HEK293 (cell line): ENCODE data around the gene PIK3C2A.
A peak's percentile ranks its signal among the peaks of the same experiment; 100 is the strongest.

Experiments
- CTCF ChIA-PET: fragments of 350-600 bp; formaldehyde crosslinking; extraction: SDS; loops from one replicate; lab custom pipeline; 2021; ENCODE audit warnings: antibody characterized with exemption; lab: Yijun Ruan, JAX
- POLR2A ChIA-PET: fragments of 300-600 bp; formaldehyde crosslinking; extraction: SDS; loops from one replicate; lab custom pipeline; 2020; ENCODE audit warnings: antibody characterized with exemption, inconsistent platforms; lab: Yijun Ruan, JAX
- H3K27ac ChIP-seq: fragments of 200-500 bp; sonication (Bioruptor generic); 2 replicates; pipeline ENCODE4 v1.5.1; 2014; ENCODE audit warnings: low read depth, low read length, control low read depth, inconsistent platforms; ENCODE audit errors: extremely low read depth
- H3K36me3 ChIP-seq, 2 experiments: fragments of 200-500 bp in 1 of 2; sonication (Bioruptor generic) in 1 of 2; 1 replicate in 1 of 2; 2 replicates in 1 of 2; pipeline ENCODE4 v1.5.1; 2014 to 2017; ENCODE audit warnings: inconsistent platforms in 2 of 2, low read length in 2 of 2; ENCODE audit not compliant: control insufficient read depth in 2 of 2, insufficient read depth in 1 of 2
- H3K4me1 ChIP-seq: fragments of 200-500 bp; sonication (Bioruptor generic); 2 replicates; pipeline ENCODE4 v1.5.1; 2014; ENCODE audit warnings: mild to moderate bottlenecking, low read length, inconsistent platforms; ENCODE audit not compliant: control insufficient read depth, insufficient read depth
- H3K4me3 ChIP-seq: 2 replicates; pipeline ENCODE4 v1.5.1; 2011; ENCODE audit warnings: low read depth, mild to moderate bottlenecking, control low read depth, low read length, moderate library complexity
- H3K9me3 ChIP-seq: fragments of 200-500 bp; sonication (Bioruptor generic); 2 replicates; pipeline ENCODE4 v1.5.1; 2014; ENCODE audit warnings: low read depth, low read length, inconsistent platforms; ENCODE audit not compliant: control insufficient read depth, insufficient read depth
- HOXC10 ChIP-seq: sonication (generic); formaldehyde crosslinking; IDR thresholded peaks from 2 replicates; pipeline ENCODE4 v1.8.1; 2023; ENCODE audit warnings: mild to moderate bottlenecking, missing genetic modification reagents
- OSR2 ChIP-seq: fragments of 450-650 bp; formaldehyde crosslinking; IDR thresholded peaks from 2 replicates; pipeline ENCODE4 v1.5.1; 2016; ENCODE audit warnings: missing biosample characterization, missing genetic modification characterization
- PRDM1 ChIP-seq: fragments of 450-650 bp; formaldehyde crosslinking; IDR thresholded peaks from 2 replicates; pipeline ENCODE4; 2016; ENCODE audit warnings: missing biosample characterization, missing genetic modification characterization
- PRDM10 ChIP-seq: fragments of 450-650 bp; formaldehyde crosslinking; IDR thresholded peaks from 2 replicates; pipeline ENCODE4 v1.5.1; 2016; ENCODE audit warnings: missing biosample characterization, missing genetic modification characterization
- SCRT2 ChIP-seq: fragments of 450-650 bp; formaldehyde crosslinking; IDR thresholded peaks from 2 replicates; pipeline ENCODE4 v1.5.1; 2016; ENCODE audit warnings: missing biosample characterization, missing genetic modification characterization
- SETDB1 ChIP-seq: IDR thresholded peaks from one replicate; pipeline ENCODE4 v1.6.1; 2017; ENCODE audit warnings: mild to moderate bottlenecking, low read length, moderate library complexity, mixed read lengths; ENCODE audit not compliant: insufficient read length
- SP7 ChIP-seq: fragments of 450-650 bp; formaldehyde crosslinking; IDR thresholded peaks from 2 replicates; pipeline ENCODE4 v1.5.1; 2016; ENCODE audit warnings: missing biosample characterization, missing genetic modification characterization
- ZBTB20 ChIP-seq: fragments of 450-650 bp; formaldehyde crosslinking; IDR thresholded peaks from 2 replicates; pipeline ENCODE4 v1.5.1; 2016; ENCODE audit warnings: missing biosample characterization, missing genetic modification characterization
- ZFP37 ChIP-seq: fragments of 450-650 bp; formaldehyde crosslinking; IDR thresholded peaks from 2 replicates; pipeline ENCODE4 v1.5.1; 2016; ENCODE audit warnings: missing biosample characterization, missing genetic modification characterization
- ZNF121 ChIP-seq: fragments of 450-650 bp; formaldehyde crosslinking; IDR thresholded peaks from 2 replicates; pipeline ENCODE4 v1.5.1; 2016; ENCODE audit warnings: missing biosample characterization, missing genetic modification characterization
- ZNF16 ChIP-seq: fragments of 450-650 bp; formaldehyde crosslinking; IDR thresholded peaks from 2 replicates; pipeline ENCODE4 v1.5.1; 2016; ENCODE audit warnings: low read depth, missing biosample characterization, missing genetic modification characterization
- ZNF266 ChIP-seq: fragments of 450-650 bp; formaldehyde crosslinking; IDR thresholded peaks from 2 replicates; pipeline ENCODE4 v1.5.1; 2016; ENCODE audit warnings: missing biosample characterization, missing genetic modification characterization, low read depth
- ZNF335 ChIP-seq: fragments of 450-650 bp; formaldehyde crosslinking; conservative IDR thresholded peaks from 2 replicates; pipeline ENCODE4 v1.5.1; 2016; ENCODE audit warnings: missing biosample characterization, missing genetic modification characterization
- ZNF366 ChIP-seq: fragments of 450-650 bp; formaldehyde crosslinking; conservative IDR thresholded peaks from 2 replicates; pipeline ENCODE4 v1.5.1; 2016; ENCODE audit warnings: missing biosample characterization, missing genetic modification characterization
- ZNF394 ChIP-seq: fragments of 450-650 bp; formaldehyde crosslinking; IDR thresholded peaks from 2 replicates; pipeline ENCODE4 v1.5.1; 2016; ENCODE audit warnings: missing biosample characterization, missing genetic modification characterization, mild to moderate bottlenecking, moderate library complexity, borderline replicate concordance
- ZNF580 ChIP-seq: fragments of 450-650 bp; formaldehyde crosslinking; IDR thresholded peaks from 2 replicates; pipeline ENCODE4 v1.5.1; 2016; ENCODE audit warnings: missing biosample characterization, missing genetic modification characterization
- ZNF626 ChIP-seq: fragments of 450-650 bp; sonication (Bioruptor Pico); formaldehyde crosslinking; IDR thresholded peaks from 2 replicates; pipeline ENCODE4 v1.5.1; 2018; ENCODE audit warnings: missing biosample characterization, missing genetic modification characterization, inconsistent platforms
- ZNF658 ChIP-seq: fragments of 450-650 bp; formaldehyde crosslinking; IDR thresholded peaks from 2 replicates; pipeline ENCODE4; 2016; ENCODE audit warnings: missing biosample characterization, missing genetic modification characterization
- TF ChIP-seq, protein P1 (sequence below): fragments of 450-650 bp; formaldehyde crosslinking; IDR thresholded peaks from 2 replicates; pipeline ENCODE4 v1.5.1; 2016; ENCODE audit warnings: missing biosample characterization, missing genetic modification characterization, borderline replicate concordance

PIK3C2A gene

GRCh38 chr11:17208257-17208999 lies 642 bp upstream of the PIK3C2A start (continued):
- TF ChIP-seq ZNF335 (tag by site-specific recombination), result peak; percentile 65

DNA sequence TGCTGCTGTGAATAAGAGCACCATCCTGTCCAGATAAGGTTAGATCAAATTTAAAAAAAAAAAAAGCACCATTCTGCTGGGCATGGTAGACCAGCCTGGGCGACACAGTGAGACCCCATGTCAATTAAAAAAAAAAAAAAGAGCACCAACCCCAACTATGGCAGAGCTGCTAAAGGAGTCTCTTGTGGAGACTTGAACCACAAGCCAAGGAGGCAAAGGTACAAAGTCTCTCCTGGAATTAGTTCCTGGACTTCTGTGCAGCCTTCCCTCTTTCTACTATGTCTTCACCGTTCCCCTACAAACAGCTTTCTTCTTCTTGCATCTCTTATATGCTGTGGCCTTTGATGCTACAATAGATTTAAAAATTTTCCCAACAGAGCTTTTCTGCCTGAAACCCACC lies 1.3 kb downstream of the PIK3C2A start:
- Histone ChIP-seq H3K9me3 (no peaks in the 10 kb centered on the region), H3K4me3 (peak overlapping the region; percentile 92), H3K36me3 (peaks cover 0 to 14% of the 10 kb centered on the region in 2 experiments; a peak in 2 of 3 replicates), H3K27ac (no peak overlapping the region), H3K4me1 (peaks cover 4% of the 10 kb centered on the region; the same call in 1 of the 2 replicates)
- TF ChIP-seq ZNF658 (tag by site-specific recombination) (no peak), ZNF121 (tag by site-specific recombination) (peak; percentile 64; the same call in 1 of the 2 replicates)
- ChIA-PET POLR2A (interaction anchor here (2.0 to 2.2 kb wide), 2 partner anchors 70 to 128 kb away, joined by 9 to 23 read pairs; partner anchors contain the start of genes NUCB2 and RPS13), CTCF (interaction anchor here (0.6 to 0.7 kb wide), 2 partner anchors 471 to 1562 kb away, joined by 3 read pairs; no protein-coding TSS in a partner anchor)

GRCh38 chr11:17197431-17197898 lies 10.3 kb downstream of the PIK3C2A start:
- Histone ChIP-seq H3K4me3 (no peak overlapping the region), H3K36me3 (peaks cover 0 to 16% of the 10 kb centered on the region in 2 experiments; a peak in 2 of 3 replicates), H3K9me3 (no peaks in the 10 kb centered on the region), H3K27ac (no peak overlapping the region), H3K4me1 (no peaks in the 10 kb centered on the region)
- ChIA-PET POLR2A (no interaction called here), CTCF (interaction anchor here (0.6 kb wide), 1 partner anchor 226 kb away, joined by 3 read pairs; no protein-coding TSS in a partner anchor)
- TF ChIP-seq ZNF266 (no peak), OSR2 (tag by site-specific recombination) (peak; percentile 52)

GRCh38 chr11:17188675-17189074 lies 19.1 kb downstream of the PIK3C2A start:
- Histone ChIP-seq H3K4me3 (no peak overlapping the region), H3K27ac (no peak overlapping the region), H3K4me1 (no peaks in the 10 kb centered on the region), H3K36me3 (peaks cover 0 to 10% of the 10 kb centered on the region in 2 experiments; a peak in 2 of 3 replicates), H3K9me3 (no peaks in the 10 kb centered on the region)
- ChIA-PET CTCF (interaction anchor here (0.6 to 0.7 kb wide), 2 partner anchors 30 to 35 kb away, joined by 3 to 4 read pairs; no protein-coding TSS in a partner anchor), POLR2A (interaction anchor here (0.6 kb wide), 1 partner anchor 16 kb away, joined by 3 read pairs; no protein-coding TSS in a partner anchor)
- TF ChIP-seq SCRT2 (tag by site-specific recombination) (no peak), PRDM10 (no peak), SETDB1 (no peak), PRDM1 (no peak), SP7 (no peak), ZNF580 (tag by site-specific recombination) (no peak), ZNF394 (tag by site-specific recombination) (no peak), ZBTB20 (tag by site-specific recombination) (no peak), ZFP37 (no peak), ZNF626 (tag by site-specific recombination) (no peak), ZNF16 (tag by site-specific recombination) (no peak), HOXC10 (no peak), ZNF366 (no peak)
- TF ChIP-seq, protein P1, sequence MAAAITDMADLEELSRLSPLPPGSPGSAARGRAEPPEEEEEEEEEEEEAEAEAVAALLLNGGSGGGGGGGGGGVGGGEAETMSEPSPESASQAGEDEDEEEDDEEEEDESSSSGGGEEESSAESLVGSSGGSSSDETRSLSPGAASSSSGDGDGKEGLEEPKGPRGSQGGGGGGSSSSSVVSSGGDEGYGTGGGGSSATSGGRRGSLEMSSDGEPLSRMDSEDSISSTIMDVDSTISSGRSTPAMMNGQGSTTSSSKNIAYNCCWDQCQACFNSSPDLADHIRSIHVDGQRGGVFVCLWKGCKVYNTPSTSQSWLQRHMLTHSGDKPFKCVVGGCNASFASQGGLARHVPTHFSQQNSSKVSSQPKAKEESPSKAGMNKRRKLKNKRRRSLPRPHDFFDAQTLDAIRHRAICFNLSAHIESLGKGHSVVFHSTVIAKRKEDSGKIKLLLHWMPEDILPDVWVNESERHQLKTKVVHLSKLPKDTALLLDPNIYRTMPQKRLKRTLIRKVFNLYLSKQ (tag by site-specific recombination), result no peak
